Measurements from ENCODE around the gene SCMH1. TPM values are rescaled to one million over a fixed set of nuclear protein-coding genes. Genes with fewer than 3 reads are reported as not detected.

SCMH1 gene
- total and polyA plus RNA-seq, 4 donors, result 6.6 to 12.8 (median 10.5) TPM

GRCh38 chr1:41097105-41097504 lies 145.0 kb downstream of the SCMH1 start (continued):
- TF ChIP-seq REST (IDR thresholded peaks at IDR 0.05) (no peak), TAF1 (conservative IDR thresholded peaks at IDR 0.05) (no peak), SP1 (IDR thresholded peaks at IDR 0.05) (no peak), YY1 (IDR thresholded peaks at IDR 0.05) (no peak), ZBTB33 (IDR thresholded peaks at IDR 0.05) (no peak)

DNA sequence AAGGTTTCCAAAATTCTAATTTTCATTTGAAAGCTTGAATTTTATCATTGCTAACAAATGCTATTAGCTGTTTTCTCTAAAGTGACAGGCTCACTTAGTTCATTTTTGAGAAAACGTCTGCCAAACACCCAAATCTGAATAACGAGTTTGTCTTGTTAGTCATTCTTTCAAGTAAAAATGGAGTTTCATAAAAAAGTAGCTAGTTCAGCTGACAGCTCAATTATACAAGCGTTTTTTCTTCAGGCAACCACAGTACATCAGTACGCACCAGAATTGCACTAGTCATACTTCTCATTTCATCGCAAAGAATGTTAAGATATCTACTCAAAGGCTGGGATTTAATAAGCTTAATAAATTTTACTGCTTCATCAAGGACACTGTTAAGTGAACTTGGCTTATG lies 148.3 kb downstream of the SCMH1 start:
- 77% methylated on average over 5 of the region's 5 CpGs for WGBS
- no peak overlapping the region for H3K27ac ChIP-seq (ENCODE audit: low read depth in 1 of 2, low read length in 2 of 2)

DNA sequence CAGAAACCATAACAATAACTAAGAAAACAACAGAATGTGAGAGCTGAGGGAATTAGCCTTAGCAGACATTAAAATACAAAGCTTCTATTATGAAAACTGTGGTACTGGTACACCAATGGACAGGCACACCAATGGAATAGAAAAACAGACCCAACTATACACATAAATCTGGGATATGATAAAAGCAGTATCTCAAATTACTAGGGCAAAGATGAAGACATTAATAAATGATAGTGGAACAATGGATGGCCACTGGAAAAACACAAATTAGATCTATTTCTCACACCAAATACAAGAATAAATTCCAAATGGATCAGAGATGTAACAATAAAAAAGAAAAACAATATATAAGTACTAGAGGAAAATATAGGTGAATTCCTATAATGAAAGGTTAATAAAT lies 155.2 kb downstream of the SCMH1 start:
- H3K9ac ChIP-seq (ENCODE audit: low read depth in 1 of 2, low read length in 2 of 2), result no peak overlapping the region
- no peak overlapping the region for H3K27ac ChIP-seq (ENCODE audit: low read depth in 1 of 2, low read length in 2 of 2)
- peaks cover 0 to 4% (median 0%) of the 10 kb centered on the region in 4 donors for H3K36me3 ChIP-seq (ENCODE audit: control insufficient read depth in 4 of 4, insufficient read depth in 3 of 4, low read depth in 1 of 4, low read length in 3 of 4)
- DNase-seq (ENCODE audit: low spot score), result no peak
- TF ChIP-seq RAD21 (IDR thresholded peaks at IDR 0.05) (no peak), RXRA (IDR thresholded peaks at IDR 0.05) (no peak), SP1 (IDR thresholded peaks at IDR 0.05) (no peak)
- no peaks in the 10 kb centered on the region for H3K9me3 ChIP-seq (ENCODE audit: control insufficient read depth in 4 of 4, low read length in 3 of 4)
- H3K27me3 ChIP-seq (ENCODE audit: control insufficient read depth in 4 of 4, insufficient read depth in 4 of 4, low read length in 3 of 4), result no peaks in the 10 kb centered on the region
- H3K4me3 ChIP-seq (ENCODE audit: low read depth in 1 of 3, low read length in 3 of 3), result no peak overlapping the region
- no peaks in the 10 kb centered on the region for H3K4me1 ChIP-seq (ENCODE audit: control insufficient read depth in 4 of 4, insufficient read depth in 4 of 4, low read length in 3 of 4)

More for the DNA sequence above, 148.3 kb downstream of the SCMH1 start:
- Histone ChIP-seq H3K27me3 (ENCODE audit: control insufficient read depth in 4 of 4, insufficient read depth in 4 of 4, low read length in 3 of 4) (no peaks in the 10 kb centered on the region), H3K4me3 (ENCODE audit: low read depth in 1 of 3, low read length in 3 of 3) (no peak overlapping the region), H3K9me3 (ENCODE audit: control insufficient read depth in 4 of 4, low read length in 3 of 4) (no peaks in the 10 kb centered on the region), H3K9ac (ENCODE audit: low read depth in 1 of 2, low read length in 2 of 2) (no peak overlapping the region), H3K36me3 (ENCODE audit: control insufficient read depth in 4 of 4, insufficient read depth in 3 of 4, low read depth in 1 of 4, low read length in 3 of 4) (peaks cover 0 to 4% (median 0%) of the 10 kb centered on the region in 4 donors), H3K4me1 (ENCODE audit: control insufficient read depth in 4 of 4, insufficient read depth in 4 of 4, low read length in 3 of 4) (no peaks in the 10 kb centered on the region)
- no peak for DNase-seq (ENCODE audit: low spot score)
- TF ChIP-seq HNF4G (IDR thresholded peaks at IDR 0.05) (no peak), SP1 (IDR thresholded peaks at IDR 0.05) (no peak), FOXA2 (IDR thresholded peaks at IDR 0.05) (no peak), RXRA (IDR thresholded peaks at IDR 0.05) (no peak), NR2F2 (IDR thresholded peaks at IDR 0.05) (no peak), TAF1 (conservative IDR thresholded peaks at IDR 0.05) (no peak), YY1 (IDR thresholded peaks at IDR 0.05) (no peak)
- TF ChIP-seq, protein P1, sequence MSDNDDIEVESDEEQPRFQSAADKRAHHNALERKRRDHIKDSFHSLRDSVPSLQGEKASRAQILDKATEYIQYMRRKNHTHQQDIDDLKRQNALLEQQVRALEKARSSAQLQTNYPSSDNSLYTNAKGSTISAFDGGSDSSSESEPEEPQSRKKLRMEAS (IDR thresholded peaks at IDR 0.05), result no peak
- TF ChIP-seq, protein P2, sequence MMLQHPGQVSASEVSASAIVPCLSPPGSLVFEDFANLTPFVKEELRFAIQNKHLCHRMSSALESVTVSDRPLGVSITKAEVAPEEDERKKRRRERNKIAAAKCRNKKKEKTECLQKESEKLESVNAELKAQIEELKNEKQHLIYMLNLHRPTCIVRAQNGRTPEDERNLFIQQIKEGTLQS (IDR thresholded peaks at IDR 0.05), result no peak
